GM19455 (cell line): ENCODE results near the gene PRKCE.

Source experiments
- ATAC-seq: cut with Tn5 transposase; IDR thresholded peaks from one replicate; pipeline ENCODE4 v1.9.1; 2021; ENCODE audit not compliant: unreplicated experiment

PRKCE gene

GRCh38 chr2:46125798-46126197, 474.3 kb downstream of the PRKCE start:
- no peak for ATAC-seq

- no peak for ATAC-seq
Observed at GRCh38 chr2:46126571-46126970, 475.1 kb downstream of the PRKCE start.

GRCh38 chr2:46127176-46127575, 475.7 kb downstream of the PRKCE start:
- ATAC-seq: no peak

GRCh38 chr2:46130511-46130910, 479.0 kb downstream of the PRKCE start:
- no peak for ATAC-seq

GRCh38 chr2:46132996-46133395, 481.5 kb downstream of the PRKCE start:
- no peak for ATAC-seq

- no peak for ATAC-seq
Observed at GRCh38 chr2:46134531-46135227, 483.2 kb downstream of the PRKCE start.

- no peak for ATAC-seq
Observed at GRCh38 chr2:46135228-46135855, 483.9 kb downstream of the PRKCE start.

- ATAC-seq: no peak
Observed at GRCh38 chr2:46135958-46136357, 484.5 kb downstream of the PRKCE start.

GRCh38 chr2:46136481-46136880, 485.0 kb downstream of the PRKCE start:
- no peak for ATAC-seq

- no peak for ATAC-seq
Observed at GRCh38 chr2:46136953-46137352, 485.5 kb downstream of the PRKCE start.

- ATAC-seq: no peak
Observed at GRCh38 chr2:46142546-46143428, 491.3 kb downstream of the PRKCE start.

GRCh38 chr2:46143429-46144132, 492.1 kb downstream of the PRKCE start:
- ATAC-seq: no peak

- no peak for ATAC-seq
Observed at GRCh38 chr2:46144133-46144800, 492.8 kb downstream of the PRKCE start.

GRCh38 chr2:46145017-46145416, 493.5 kb downstream of the PRKCE start:
- no peak for ATAC-seq

GRCh38 chr2:46145840-46146239, 494.4 kb downstream of the PRKCE start:
- ATAC-seq: no peak

GRCh38 chr2:46146866-46147502, 495.5 kb downstream of the PRKCE start:
- ATAC-seq: no peak

GRCh38 chr2:46147626-46148368, 496.3 kb downstream of the PRKCE start:
- no peak for ATAC-seq

GRCh38 chr2:46148369-46148736, 496.9 kb downstream of the PRKCE start:
- ATAC-seq: no peak

- ATAC-seq: no peak
Observed at GRCh38 chr2:46150445-46150955, 499.0 kb downstream of the PRKCE start.
